GM12891 (cell line): ENCODE data around the gene PALM3. TPM values are rescaled to one million over a fixed set of nuclear protein-coding genes. Genes with fewer than 3 reads are reported as not detected.

ENCODE experiments used
- DNase-seq: peaks from one replicate; pipeline ENCODE4 v3.0.0; 2011; ENCODE audit warnings: low spot score; ENCODE audit not compliant: insufficient read length
- FAIRE-seq: peaks from 2 replicates; lab custom pipeline; 2011; peaks lifted over from hg19 to GRCh38; lab: Jason Lieb, UNC
- PAX5 ChIP-seq: IDR thresholded peaks from 2 replicates; pipeline ENCODE4 v1.6.1; 2011; ENCODE audit warnings: low read length, moderate library complexity, mild to moderate bottlenecking; ENCODE audit not compliant: insufficient read depth, severe bottlenecking
- POLR2A ChIP-seq: IDR thresholded peaks from 2 replicates; pipeline ENCODE4 v1.6.1; 2011; ENCODE audit warnings: low read depth, low read length, control low read depth
- POLR2AphosphoS5 ChIP-seq: IDR thresholded peaks from 2 replicates; pipeline ENCODE4 v1.6.1; 2011; ENCODE audit warnings: low read depth, low read length, control low read depth
- POU2F2 ChIP-seq: IDR thresholded peaks from 2 replicates; pipeline ENCODE4 v1.6.1; 2011; ENCODE audit warnings: low read depth, mild to moderate bottlenecking, control low read depth, low read length, moderate library complexity
- SPI1 ChIP-seq: IDR thresholded peaks from 2 replicates; pipeline ENCODE4 v1.6.1; 2011; ENCODE audit warnings: low read depth, low read length, control low read depth
- TAF1 ChIP-seq: IDR thresholded peaks from 2 replicates; pipeline ENCODE4 v1.6.1; 2011; ENCODE audit warnings: low read depth, low read length, control low read depth
- polyA plus RNA-seq: library from polyadenylated mRNA; unstranded; fragments of >200 nt; gene quantifications from one replicate; pipeline ENCODE4 v1.2.1, GENCODE V29; 2012; ENCODE audit warnings: low read depth, missing spikeins, inconsistent platforms; ENCODE audit not compliant: missing spikeins

The PALM3 gene, protein sequence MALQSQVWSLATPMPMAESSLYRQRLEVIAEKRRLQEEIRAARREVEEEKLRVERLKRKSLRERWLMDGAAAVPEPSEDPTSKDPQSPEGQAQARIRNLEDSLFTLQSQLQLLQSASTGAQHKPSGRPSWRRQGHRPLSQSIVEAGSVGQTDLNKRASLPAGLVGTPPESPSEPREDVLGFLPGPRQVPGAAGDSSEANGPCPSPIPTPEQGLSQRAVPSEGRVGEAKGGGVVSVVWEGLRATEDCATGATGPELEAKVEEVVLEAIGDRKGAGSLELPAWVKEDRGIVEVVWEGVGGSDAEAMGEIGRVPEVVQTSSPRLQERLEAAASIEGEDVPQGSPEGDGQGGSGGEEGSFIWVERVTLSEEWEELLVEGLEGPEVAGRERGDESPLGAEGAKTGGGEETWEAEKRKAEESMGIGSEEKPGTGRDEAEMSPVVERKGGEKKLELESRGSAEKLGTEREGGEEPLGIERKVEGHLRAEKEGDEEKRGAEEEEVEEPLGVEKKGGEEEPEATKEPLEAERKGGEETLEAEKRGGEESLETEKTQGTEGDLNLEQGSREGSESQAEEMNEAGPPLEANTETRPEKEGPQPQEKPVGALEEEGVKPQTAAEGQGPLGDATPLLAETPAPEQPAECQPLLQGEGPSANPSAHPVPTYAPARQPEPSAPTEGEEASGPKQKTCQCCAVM
- not detected for polyA plus RNA-seq

DNA sequence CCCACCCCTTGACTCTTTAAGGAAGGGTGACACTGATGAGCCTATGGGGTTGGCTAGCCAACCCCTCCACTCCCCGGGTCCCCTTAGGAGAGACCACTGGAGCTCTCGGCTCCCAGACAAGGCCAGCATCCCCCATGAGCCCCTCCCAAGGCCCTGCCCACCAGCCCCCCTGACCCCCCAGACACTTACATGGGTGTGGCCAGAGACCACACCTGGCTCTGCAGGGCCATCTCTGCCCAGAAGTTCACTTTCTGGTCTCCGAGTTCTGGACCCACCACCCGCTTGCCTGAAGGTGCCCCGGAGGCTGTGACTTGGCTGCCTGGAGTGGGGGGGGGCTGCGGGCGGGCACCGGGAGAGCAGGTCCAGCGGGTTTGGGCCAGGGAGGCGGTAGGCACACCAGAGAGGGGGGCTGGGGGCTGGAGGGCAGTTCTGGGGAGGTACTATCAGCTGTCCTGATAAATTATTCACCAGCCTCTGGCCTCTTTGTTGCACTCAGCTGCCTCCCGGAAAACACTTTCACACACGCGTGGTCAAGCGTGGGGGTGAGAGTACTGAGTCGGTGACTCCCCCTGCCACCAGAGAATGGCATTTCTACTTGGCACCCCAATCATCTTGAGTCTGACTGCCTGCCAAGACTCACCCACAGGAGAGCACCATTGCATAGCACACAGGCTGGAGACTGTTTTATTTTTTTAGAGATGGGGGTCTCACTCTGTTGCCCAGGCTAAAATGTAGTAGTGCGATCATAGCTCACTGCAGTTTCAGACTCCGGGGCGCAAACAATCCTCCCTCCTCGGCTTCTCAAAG is at the start of gene PALM3:
PALM3 (minus strand) TSS at position 326 of the 807 bp plus-strand sequence; CDS start at position 230, 96 bp downstream.
- no peak for DNase-seq
- FAIRE-seq = no peak
- TF ChIP-seq PAX5 (no peak), POLR2A (no peak), TAF1 (no peak), POU2F2 (no peak), SPI1 (no peak), POLR2AphosphoS5 (no peak)

DNA sequence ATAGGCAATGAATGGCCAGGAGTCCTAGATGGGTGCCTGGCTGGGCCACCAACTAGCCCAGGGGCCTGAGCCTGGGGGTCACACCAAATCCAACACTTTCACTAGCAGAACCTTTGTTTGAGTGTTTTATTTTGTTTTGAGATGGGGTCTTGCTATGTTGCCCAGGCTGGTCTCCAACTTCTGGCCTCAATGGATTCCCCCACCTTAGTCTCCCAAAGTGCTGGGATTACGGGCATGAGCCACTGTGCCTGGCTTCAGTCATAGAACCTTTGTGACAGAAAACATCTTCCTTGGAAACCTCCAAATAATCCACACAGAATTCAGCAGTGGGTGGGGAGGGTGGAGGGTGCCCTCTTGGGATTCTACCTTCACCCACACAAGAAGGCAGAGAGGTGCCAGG is 49.6 kb upstream of the PALM3 start:
- DNase-seq = no peak
- FAIRE-seq = no peak
- TF ChIP-seq SPI1 (no peak), TAF1 (no peak), POLR2A (no peak), POLR2AphosphoS5 (no peak), PAX5 (no peak), POU2F2 (no peak)

DNA sequence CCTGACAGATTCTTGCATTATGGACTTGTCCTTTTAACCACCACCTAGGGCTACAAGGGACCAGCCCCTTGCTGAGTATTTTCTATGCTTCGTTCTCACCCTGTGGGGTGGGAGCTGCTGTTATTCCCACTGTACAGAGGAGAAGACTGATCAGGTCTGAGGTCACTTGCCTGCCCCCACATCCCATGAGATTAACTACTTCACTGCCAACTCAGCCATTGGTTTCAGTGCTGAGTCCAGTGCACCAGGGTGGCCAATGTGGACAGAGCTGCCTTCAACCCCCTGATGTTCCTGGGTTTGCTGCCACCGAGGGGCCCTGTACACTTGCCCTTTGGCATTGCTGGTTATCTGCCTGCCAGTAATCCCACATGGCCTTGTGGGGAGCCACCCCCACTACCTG is 48.8 kb upstream of the PALM3 start:
- DNase-seq = no peak
- FAIRE-seq = no peak
- TF ChIP-seq SPI1 (no peak), POU2F2 (no peak), POLR2AphosphoS5 (no peak), TAF1 (no peak), POLR2A (no peak), PAX5 (no peak)

DNA sequence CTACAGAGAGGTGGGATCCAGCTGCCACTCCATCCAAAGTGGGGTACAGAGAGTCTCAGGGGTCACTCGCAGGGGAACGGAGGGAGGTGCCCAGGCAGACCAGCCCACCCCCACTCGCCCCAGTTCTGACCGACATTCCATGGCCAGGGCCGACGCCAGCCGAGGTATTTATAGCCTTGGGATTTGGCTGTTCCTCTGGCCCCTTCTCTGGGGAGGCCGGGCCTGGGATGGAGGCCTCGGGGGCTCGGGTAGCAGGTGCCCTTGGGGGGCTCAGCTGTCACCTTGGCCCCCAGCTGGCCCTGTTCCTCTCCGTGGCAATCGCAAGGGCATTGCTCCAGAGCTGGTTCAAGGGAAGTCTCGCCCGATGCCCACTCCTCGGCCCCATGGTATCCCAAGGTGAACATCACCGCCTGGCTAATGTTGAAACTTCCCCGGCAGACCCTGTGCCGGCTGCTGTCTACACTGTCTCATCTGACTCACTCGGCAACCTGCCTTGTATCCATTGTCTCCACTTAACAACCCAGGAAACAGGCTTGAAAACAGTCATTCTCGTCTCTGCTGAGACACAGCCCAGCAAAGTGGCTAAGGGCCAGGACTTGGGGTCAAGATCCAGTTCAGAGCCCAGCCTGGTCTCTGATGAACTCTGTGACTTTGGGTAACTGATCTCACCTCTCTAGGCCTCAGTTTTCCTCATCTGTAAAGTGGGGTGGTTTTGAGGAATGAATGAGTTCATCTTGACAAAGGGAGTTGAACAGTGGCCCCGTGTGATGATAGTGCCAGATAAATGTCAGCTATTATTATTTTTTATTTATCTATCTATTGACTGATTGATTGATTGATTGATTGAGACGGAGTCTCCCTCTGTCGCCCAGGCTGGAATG is 45.9 kb upstream of the PALM3 start:
- TF ChIP-seq POU2F2 (no peak), POLR2A (no peak), POLR2AphosphoS5 (no peak), SPI1 (no peak), PAX5 (no peak), TAF1 (no peak)
- FAIRE-seq = no peak
- no peak for DNase-seq

DNA sequence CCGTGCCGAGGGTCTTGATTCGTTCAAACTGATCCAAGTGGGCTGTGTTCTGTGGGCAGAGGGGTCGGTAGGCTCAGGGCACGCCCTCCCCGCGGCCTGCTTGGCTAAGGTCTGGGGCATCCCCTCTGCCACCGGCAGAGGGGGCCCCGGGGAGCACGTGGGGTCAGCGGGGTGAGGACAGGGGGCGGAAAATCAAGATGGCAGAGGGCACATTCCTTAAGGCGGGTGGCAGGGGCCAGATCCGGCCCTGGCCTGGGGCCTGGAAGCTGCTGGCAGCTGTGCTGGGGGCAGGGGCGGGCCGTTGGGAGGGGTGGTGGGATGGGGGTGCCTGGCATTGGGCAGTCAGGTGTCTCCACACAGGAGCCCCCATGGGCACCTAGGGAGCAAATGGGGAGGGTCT is 45.0 kb upstream of the PALM3 start:
- no peak for FAIRE-seq
- DNase-seq = no peak
- TF ChIP-seq TAF1 (no peak), POLR2AphosphoS5 (no peak), PAX5 (no peak)

DNA sequence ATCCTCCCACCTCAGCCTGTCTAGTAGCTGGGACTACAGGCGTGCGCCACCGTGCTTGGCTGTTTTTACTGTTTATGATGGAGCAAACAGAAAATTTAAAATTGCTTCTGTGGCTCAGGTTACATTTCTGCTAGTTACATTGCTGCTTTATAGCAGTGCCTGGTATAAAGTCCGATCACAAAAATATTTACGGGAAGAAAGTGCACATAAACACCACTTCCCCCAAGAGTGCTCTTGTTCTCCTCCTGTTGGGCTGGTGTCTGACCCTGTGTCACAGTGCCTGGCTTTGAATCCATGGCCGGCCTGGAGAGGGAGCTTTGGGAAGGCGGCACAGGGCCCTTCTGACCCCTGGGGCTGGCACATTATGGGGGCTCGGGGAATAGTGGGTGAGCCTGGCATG is 43.8 kb upstream of the PALM3 start:
- DNase-seq = no peak
- no peak for TF ChIP-seq TAF1
- no peak for TF ChIP-seq PAX5
- no peak for TF ChIP-seq POLR2A
- no peak for TF ChIP-seq POLR2AphosphoS5
- TF ChIP-seq SPI1 = no peak
- no peak for TF ChIP-seq POU2F2

DNA sequence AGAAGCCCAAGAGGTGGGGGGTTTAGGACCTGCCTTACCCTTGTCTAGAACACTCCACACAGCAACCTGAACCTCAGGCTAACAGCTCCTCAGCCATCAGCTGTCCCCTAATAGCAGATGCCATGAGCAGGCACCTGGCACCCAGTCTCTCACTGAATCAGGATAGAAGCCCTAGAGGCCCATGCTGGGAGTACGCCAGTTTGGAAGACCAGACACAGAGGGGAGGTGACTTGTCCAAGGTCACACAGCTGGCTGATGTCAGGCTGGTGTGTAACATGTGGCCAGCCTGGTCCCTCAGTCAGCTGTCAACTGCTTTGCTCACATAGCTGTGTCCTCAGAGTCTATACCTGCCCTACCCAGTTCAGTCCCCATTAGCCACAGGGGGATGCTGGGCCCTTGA is 41.4 kb upstream of the PALM3 start:
- TF ChIP-seq POLR2AphosphoS5 = no peak
- no peak for TF ChIP-seq POLR2A
- no peak for TF ChIP-seq PAX5
- TF ChIP-seq TAF1 = no peak
- TF ChIP-seq POU2F2 = no peak
- no peak for TF ChIP-seq SPI1

More for the DNA sequence above, 43.8 kb upstream of the PALM3 start:
- no peak for FAIRE-seq

DNA sequence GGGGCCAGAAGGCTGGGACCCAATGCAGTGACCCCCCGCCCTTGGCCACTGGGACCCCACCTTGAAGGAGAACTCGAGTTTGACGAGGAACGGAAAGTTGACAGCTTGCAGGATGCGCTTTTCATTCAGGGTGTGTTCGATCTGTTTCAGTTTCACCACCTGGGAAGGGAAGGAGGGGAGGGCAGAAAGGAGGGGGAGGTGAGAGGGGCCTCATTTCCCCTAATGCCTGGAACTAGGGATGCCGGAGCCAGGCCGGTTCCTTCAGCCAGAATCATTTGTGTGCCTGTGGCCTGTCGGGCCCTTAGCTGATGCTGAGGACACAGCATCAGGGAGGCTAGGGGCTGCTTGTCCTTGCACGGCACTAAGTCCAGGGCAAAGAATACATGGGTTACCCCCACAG is 40.9 kb upstream of the PALM3 start:
- TF ChIP-seq SPI1 (no peak), POU2F2 (no peak), POLR2A (no peak), POLR2AphosphoS5 (no peak), PAX5 (no peak), TAF1 (no peak)
- no peak for FAIRE-seq
- DNase-seq = no peak

More for the DNA sequence above, 41.4 kb upstream of the PALM3 start:
- DNase-seq (no peak), FAIRE-seq (no peak)
